CD14-positive monocyte (primary cell): ENCODE data around the gene PRR30. TPM values are rescaled to one million over a fixed set of nuclear protein-coding genes. Genes with fewer than 3 reads are reported as not detected.

Experiments
- DNase-seq, 3 donors: peaks; one replicate each; pipeline ENCODE4 v3.0.0-alpha.2; 2011 to 2022
- H2AFZ ChIP-seq: 2 replicates; pipeline ENCODE4 v1.6.0; 2012; ENCODE audit warnings: mild to moderate bottlenecking, low read depth, low read length, inconsistent platforms; ENCODE audit not compliant: insufficient read depth, poor library complexity, severe bottlenecking
- H3K27ac ChIP-seq, 2 donors: 1 replicate in 1 of 2; 2 replicates in 1 of 2; pipeline ENCODE4 v1.5.1; 2012 to 2013; ENCODE audit warnings: low read length in 2 of 2, control low read depth in 1 of 2, inconsistent platforms in 1 of 2, low read depth in 1 of 2, mild to moderate bottlenecking in 1 of 2
- H3K27me3 ChIP-seq, 2 donors: one replicate each; pipeline versions ENCODE4 v1.6.0 to v1.6.1; 2011 to 2013; ENCODE audit warnings: low read length in 2 of 2; ENCODE audit not compliant: control insufficient read depth in 2 of 2, insufficient read depth in 2 of 2
- H3K36me3 ChIP-seq, 2 donors: replicated peaks in 1 of 2; 1 replicate in 1 of 2; 2 replicates in 1 of 2; pipeline versions ENCODE4 v1.5.1 to v1.6.1; 2012 to 2013; ENCODE audit warnings: low read length in 2 of 2, control low read depth in 1 of 2, inconsistent platforms in 1 of 2, mild to moderate bottlenecking in 1 of 2; ENCODE audit not compliant: insufficient read depth in 2 of 2, control insufficient read depth in 1 of 2
- H3K4me1 ChIP-seq, 2 donors: 1 replicate in 1 of 2; 2 replicates in 1 of 2; pipeline versions ENCODE4 v1.5.1 to v1.6.1; 2012 to 2013; ENCODE audit warnings: low read length in 2 of 2, control low read depth in 1 of 2, inconsistent platforms in 1 of 2, mild to moderate bottlenecking in 1 of 2, moderate library complexity in 1 of 2; ENCODE audit not compliant: insufficient read depth in 2 of 2, control insufficient read depth in 1 of 2
- H3K4me2 ChIP-seq: replicated peaks from 2 replicates; pipeline ENCODE3; 2012; ENCODE audit warnings: low read length, moderate library complexity, mild to moderate bottlenecking; ENCODE audit not compliant: poor library complexity, severe bottlenecking; ENCODE audit errors: extremely low read depth
- H3K4me3 ChIP-seq, 3 experiments: fragments of 200-600 bp in 1 of 3; sonication (generic) in 1 of 3; replicated peaks in 1 of 3; 1 replicate in 2 of 3; 2 replicates in 1 of 3; pipeline ENCODE4 v1.5.1; 2011 to 2013; ENCODE audit warnings: low read length in 3 of 3, mild to moderate bottlenecking in 3 of 3, control low read depth in 2 of 3, low read depth in 2 of 3, inconsistent platforms in 1 of 3, moderate library complexity in 1 of 3
- H3K79me2 ChIP-seq: 2 replicates; pipeline ENCODE4 v1.6.0; 2012; ENCODE audit warnings: mild to moderate bottlenecking, control low read depth, inconsistent platforms, low read length, moderate library complexity; ENCODE audit not compliant: insufficient read depth
- H3K9ac ChIP-seq: 2 replicates; pipeline ENCODE4 v1.6.0; 2017; ENCODE audit warnings: low read length, mild to moderate bottlenecking; ENCODE audit not compliant: insufficient read depth, poor library complexity, severe bottlenecking
- H3K9me3 ChIP-seq, 2 donors: replicated peaks in 1 of 2; 1 replicate in 1 of 2; 2 replicates in 1 of 2; pipeline versions ENCODE4 v1.5.1 to v1.6.1; 2012 to 2013; ENCODE audit warnings: low read length in 2 of 2, control low read depth in 1 of 2; ENCODE audit not compliant: control insufficient read depth in 1 of 2, insufficient read depth in 1 of 2
- H4K20me1 ChIP-seq: 2 replicates; pipeline ENCODE4 v1.6.0; 2012; ENCODE audit warnings: mild to moderate bottlenecking, low read length, control low read depth, moderate library complexity; ENCODE audit not compliant: insufficient read depth
- H3K27ac Mint-ChIP-seq, 7 donors: one replicate each; pipeline ENCODE4 v1.8.0; 2020; ENCODE audit warnings: mild to moderate bottlenecking in 7 of 7, mixed read lengths in 7 of 7, moderate library complexity in 6 of 7, inconsistent platforms in 2 of 7
- H3K27me3 Mint-ChIP-seq, 3 donors: one replicate each; pipeline ENCODE4 v1.8.0; 2021 to 2022; ENCODE audit warnings: low read depth in 3 of 3, mild to moderate bottlenecking in 3 of 3, mixed read lengths in 3 of 3, moderate library complexity in 3 of 3, inconsistent platforms in 1 of 3
- H3K36me3 Mint-ChIP-seq, 2 donors: one replicate each; pipeline ENCODE4 v1.8.0; 2020; ENCODE audit warnings: mixed read lengths in 2 of 2, inconsistent platforms in 1 of 2, mild to moderate bottlenecking in 1 of 2
- H3K4me1 Mint-ChIP-seq: one replicate; pipeline ENCODE4 v1.8.0; 2020; ENCODE audit warnings: mild to moderate bottlenecking, mixed read lengths
- H3K4me3 Mint-ChIP-seq, 2 donors: one replicate each; pipeline ENCODE4 v1.8.0; 2020; ENCODE audit warnings: mild to moderate bottlenecking in 2 of 2, mixed read lengths in 2 of 2, moderate library complexity in 1 of 2
- H3K9me3 Mint-ChIP-seq, 7 donors: one replicate each; pipeline ENCODE4 v1.8.0; 2020 to 2022; ENCODE audit warnings: mixed read lengths in 7 of 7, mild to moderate bottlenecking in 6 of 7, moderate library complexity in 6 of 7, inconsistent platforms in 2 of 7
- WGBS: methylation state at CpG from one replicate; pipeline ENCODE4 v1.1.5; 2013; ENCODE audit warnings: missing lambda C conversion rate; ENCODE audit not compliant: insufficient coverage; 5-methylcytosine and 5-hydroxymethylcytosine counted together
- intact Hi-C, 2 donors: fragments of 100-400 bp; cut with micrococcal nuclease; formaldehyde crosslinking; loops; one replicate each; pipeline versions ENCODE4 v1.15.0 to v1.15.1; 2023
- polyA plus RNA-seq, 3 donors: library from polyadenylated mRNA; depleted of rRNA in 1 of 3; unstranded in 2 of 3; stranded (reverse) in 1 of 3; fragments of 300-500 nt in 2 of 3; fragments of >200 nt in 1 of 3; fragmentation: Illumina TruSeq in 2 of 3; gene quantifications; 1 replicate in 2 of 3; 2 replicates in 1 of 3; pipeline ENCODE4 v1.2.3, GENCODE V29; 2012 to 2021
- TF ChIP-seq, protein P1 (sequence below): fragments of 200-600 bp; IDR thresholded peaks from one replicate; pipeline ENCODE4 v1.8.0; 2022; ENCODE audit warnings: antibody characterized with exemption, mild to moderate bottlenecking

Gene PRR30
- polyA plus RNA-seq, 3 donors: not detected

DNA sequence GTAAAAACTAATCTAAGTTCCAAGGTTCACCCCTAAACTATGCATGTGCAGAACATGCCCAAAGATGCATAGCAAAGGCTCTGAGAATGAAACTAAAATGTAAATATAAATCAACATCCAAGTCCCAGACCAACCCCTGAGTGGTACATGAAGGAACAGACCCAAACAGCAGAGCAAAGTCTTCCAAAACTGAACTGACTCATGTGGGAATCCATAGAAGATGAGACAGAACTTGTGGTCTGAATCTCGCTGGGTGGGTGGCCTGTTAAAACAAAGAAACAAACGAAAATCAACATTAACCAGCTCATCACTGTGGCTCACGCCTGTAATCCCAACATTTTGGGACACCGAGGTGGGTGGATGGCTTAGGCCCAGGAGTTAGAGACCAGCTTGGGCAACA is 43.1 kb upstream of the PRR30 start:
- Mint-ChIP-seq H3K36me3 (no peaks in the 10 kb centered on the region), H3K4me3 (no peak overlapping the region), H3K9me3 (peaks cover 0 to 1% (median 0%) of the 10 kb centered on the region in 7 donors), H3K4me1 (peaks cover 2% of the 10 kb centered on the region), H3K27ac (no peak overlapping the region), H3K27me3 (peaks cover 3 to 9% (median 4%) of the 10 kb centered on the region in 3 donors)
- Histone ChIP-seq H3K4me3 (no peak overlapping the region), H2AFZ (no peak overlapping the region), H3K4me2 (no peak overlapping the region), H3K9me3 (no peaks in the 10 kb centered on the region), H3K27me3 (no peaks in the 10 kb centered on the region), H3K4me1 (no peaks in the 10 kb centered on the region), H3K9ac (no peak overlapping the region), H4K20me1 (no peaks in the 10 kb centered on the region), H3K36me3 (no peaks in the 10 kb centered on the region), H3K27ac (no peak overlapping the region), H3K79me2 (no peaks in the 10 kb centered on the region)
- TF ChIP-seq, protein P1, sequence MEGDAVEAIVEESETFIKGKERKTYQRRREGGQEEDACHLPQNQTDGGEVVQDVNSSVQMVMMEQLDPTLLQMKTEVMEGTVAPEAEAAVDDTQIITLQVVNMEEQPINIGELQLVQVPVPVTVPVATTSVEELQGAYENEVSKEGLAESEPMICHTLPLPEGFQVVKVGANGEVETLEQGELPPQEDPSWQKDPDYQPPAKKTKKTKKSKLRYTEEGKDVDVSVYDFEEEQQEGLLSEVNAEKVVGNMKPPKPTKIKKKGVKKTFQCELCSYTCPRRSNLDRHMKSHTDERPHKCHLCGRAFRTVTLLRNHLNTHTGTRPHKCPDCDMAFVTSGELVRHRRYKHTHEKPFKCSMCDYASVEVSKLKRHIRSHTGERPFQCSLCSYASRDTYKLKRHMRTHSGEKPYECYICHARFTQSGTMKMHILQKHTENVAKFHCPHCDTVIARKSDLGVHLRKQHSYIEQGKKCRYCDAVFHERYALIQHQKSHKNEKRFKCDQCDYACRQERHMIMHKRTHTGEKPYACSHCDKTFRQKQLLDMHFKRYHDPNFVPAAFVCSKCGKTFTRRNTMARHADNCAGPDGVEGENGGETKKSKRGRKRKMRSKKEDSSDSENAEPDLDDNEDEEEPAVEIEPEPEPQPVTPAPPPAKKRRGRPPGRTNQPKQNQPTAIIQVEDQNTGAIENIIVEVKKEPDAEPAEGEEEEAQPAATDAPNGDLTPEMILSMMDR: no peak
- DNase-seq: no peak
- intact Hi-C loops: no loop called here
- no CpG with 5 or more reads among the region's 4 CpGs for WGBS

DNA sequence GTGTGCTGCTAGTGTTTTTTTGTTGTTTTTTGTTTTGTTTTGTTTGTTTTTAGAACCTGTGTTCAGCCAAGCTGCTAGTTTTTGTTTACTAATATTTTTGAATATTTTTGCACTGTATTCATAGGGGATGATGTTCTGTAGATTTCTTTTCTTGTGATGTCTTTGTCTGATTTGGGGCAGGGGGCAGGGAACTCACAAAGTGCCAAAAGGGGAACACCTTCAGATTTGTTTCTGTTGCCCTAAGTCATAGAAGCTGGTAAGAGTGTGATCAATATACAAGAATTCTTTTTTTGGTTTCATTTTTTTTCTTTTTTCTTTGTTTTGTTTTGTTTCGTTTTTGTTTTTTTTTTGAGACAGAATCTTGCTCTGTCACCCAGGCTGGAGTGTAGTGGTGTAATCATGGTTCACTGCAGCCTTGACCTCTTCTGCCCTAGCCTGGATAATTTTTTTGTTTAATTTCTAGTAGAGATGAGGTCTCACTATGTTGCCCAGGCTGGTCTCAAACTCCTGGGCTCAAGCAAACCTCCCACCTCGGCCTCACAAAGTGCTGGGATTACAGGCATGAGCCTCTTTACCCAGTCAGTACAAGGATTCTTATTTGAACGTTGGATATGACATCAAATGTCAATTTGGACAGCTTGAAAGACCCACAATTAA is 40.3 kb upstream of the PRR30 start:
- no peak for DNase-seq

More for the DNA sequence above, 40.3 kb upstream of the PRR30 start:
- Mint-ChIP-seq H3K36me3 (no peaks in the 10 kb centered on the region), H3K27ac (no peak overlapping the region), H3K4me1 (no peaks in the 10 kb centered on the region), H3K27me3 (peaks cover 2 to 12% (median 3%) of the 10 kb centered on the region in 3 donors), H3K4me3 (no peak overlapping the region), H3K9me3 (peaks cover 0 to 1% (median 0%) of the 10 kb centered on the region in 7 donors)
- H3K36me3 ChIP-seq: no peaks in the 10 kb centered on the region
- 80% methylated on average over 1 of the region's 3 CpGs for WGBS
- H3K79me2 ChIP-seq: no peaks in the 10 kb centered on the region
- H3K9ac ChIP-seq: no peak overlapping the region
- no peak overlapping the region for H3K27ac ChIP-seq
- H3K9me3 ChIP-seq: no peaks in the 10 kb centered on the region
- H3K4me1 ChIP-seq: no peaks in the 10 kb centered on the region
- H4K20me1 ChIP-seq: no peaks in the 10 kb centered on the region
- intact Hi-C loops: no loop called here
- no peaks in the 10 kb centered on the region for H3K27me3 ChIP-seq
- H3K4me3 ChIP-seq: no peak overlapping the region
- no peak overlapping the region for H3K4me2 ChIP-seq
- H2AFZ ChIP-seq: no peak overlapping the region
- TF ChIP-seq, protein P1: no peak
